ENCODE results near the gene OSTN. TPM values are rescaled to one million over a fixed set of nuclear protein-coding genes. Genes with fewer than 3 reads are reported as not detected.

The OSTN gene, protein sequence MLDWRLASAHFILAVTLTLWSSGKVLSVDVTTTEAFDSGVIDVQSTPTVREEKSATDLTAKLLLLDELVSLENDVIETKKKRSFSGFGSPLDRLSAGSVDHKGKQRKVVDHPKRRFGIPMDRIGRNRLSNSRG
- total RNA-seq = under 1 TPM in 7 of 10 donors, not detected in 3; 0.07 to 0.72 (median 0.32) TPM
- under 1 TPM in 1 of 2 donors, not detected in 1; 0.15 TPM for polyA plus RNA-seq
- long read RNA-seq, donor 1 = 0 reads
- long read RNA-seq, donor 2 = 0 reads
- long read RNA-seq, donor 3 = 0 reads

DNA sequence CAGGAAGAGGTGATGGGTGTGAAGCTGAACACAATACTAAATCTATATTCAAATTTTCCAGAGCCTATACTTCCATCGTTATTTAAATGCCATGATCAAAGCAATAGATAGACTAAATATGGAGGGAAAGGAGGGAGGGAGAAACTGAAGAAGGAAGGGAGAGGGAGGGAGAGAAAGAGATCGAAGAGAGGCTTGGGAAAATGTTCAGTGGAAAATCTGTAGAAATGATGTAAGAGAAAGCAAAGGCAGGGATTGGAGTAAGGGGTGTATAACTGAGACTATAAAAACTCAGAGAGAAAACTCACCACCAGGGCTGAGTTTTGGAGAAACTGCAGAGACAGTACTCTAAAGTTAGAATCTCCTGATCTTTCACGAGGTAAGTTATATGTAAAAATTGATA, at the start of gene OSTN:
Gene OSTN, plus strand, starts transcription at position 310 of the 400 bp plus-strand sequence. CDS start 13,292 bp downstream, outside the sequence.
- intact Hi-C loops (cut with DNase I) = no loop called here
- Histone ChIP-seq H3K4me3 (no peak within 1 kb of the TSS), H3K27ac (no peak within 1 kb of the TSS), H3K9me3 (no peaks in the 10 kb centered on the region), H3K27me3 (peaks cover 0 to 10% (median 0%) of the 10 kb centered on the region in 7 donors), H3K36me3 (no peaks in the 10 kb centered on the region), H3K4me1 (no peaks in the 10 kb centered on the region)
- 39 to 49% methylated on average over 3 of the region's 3 CpGs for WGBS, 2 donors
- TF ChIP-seq, protein P1, sequence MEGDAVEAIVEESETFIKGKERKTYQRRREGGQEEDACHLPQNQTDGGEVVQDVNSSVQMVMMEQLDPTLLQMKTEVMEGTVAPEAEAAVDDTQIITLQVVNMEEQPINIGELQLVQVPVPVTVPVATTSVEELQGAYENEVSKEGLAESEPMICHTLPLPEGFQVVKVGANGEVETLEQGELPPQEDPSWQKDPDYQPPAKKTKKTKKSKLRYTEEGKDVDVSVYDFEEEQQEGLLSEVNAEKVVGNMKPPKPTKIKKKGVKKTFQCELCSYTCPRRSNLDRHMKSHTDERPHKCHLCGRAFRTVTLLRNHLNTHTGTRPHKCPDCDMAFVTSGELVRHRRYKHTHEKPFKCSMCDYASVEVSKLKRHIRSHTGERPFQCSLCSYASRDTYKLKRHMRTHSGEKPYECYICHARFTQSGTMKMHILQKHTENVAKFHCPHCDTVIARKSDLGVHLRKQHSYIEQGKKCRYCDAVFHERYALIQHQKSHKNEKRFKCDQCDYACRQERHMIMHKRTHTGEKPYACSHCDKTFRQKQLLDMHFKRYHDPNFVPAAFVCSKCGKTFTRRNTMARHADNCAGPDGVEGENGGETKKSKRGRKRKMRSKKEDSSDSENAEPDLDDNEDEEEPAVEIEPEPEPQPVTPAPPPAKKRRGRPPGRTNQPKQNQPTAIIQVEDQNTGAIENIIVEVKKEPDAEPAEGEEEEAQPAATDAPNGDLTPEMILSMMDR (IDR thresholded peaks at IDR 0.05) = no peak
- ATAC-seq = no peak
- no peak for DNase-seq

DNA sequence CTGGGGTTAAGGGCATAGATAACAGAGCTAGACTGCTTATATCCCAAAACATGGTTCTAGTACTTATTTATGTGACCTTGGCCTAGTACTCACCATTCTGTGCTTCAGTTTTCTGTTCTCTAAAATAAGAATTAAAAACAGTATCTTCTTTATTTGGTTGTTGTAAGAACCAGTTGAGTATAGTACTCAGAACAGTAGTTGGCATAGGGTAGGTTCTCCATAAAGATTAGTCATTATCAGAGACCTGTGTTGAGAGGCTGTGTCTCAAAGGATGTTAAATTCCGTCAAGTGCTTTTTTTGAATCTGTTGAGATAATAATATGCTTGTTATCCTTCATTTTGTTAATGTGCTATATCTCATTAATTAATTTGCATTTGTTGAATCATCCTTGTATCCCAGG, 47.4 kb upstream of the OSTN start:
- no peaks in the 10 kb centered on the region for H3K27me3 ChIP-seq
- WGBS, 2 donors = 68 to 74% methylated on average over 1 of the region's 1 CpG
- intact Hi-C loops (cut with DNase I) = no loop called here
- ATAC-seq = no peak
- DNase-seq = no peak
- peaks cover 0 to 39% (median 24%) of the 10 kb centered on the region in 11 donors for H3K9me3 ChIP-seq
- H3K4me3 ChIP-seq = no peak overlapping the region
- H3K27ac ChIP-seq = no peak overlapping the region
- H3K4me1 ChIP-seq = no peaks in the 10 kb centered on the region
- TF ChIP-seq, protein P1 (IDR thresholded peaks at IDR 0.05) = no peak
- no peaks in the 10 kb centered on the region for H3K36me3 ChIP-seq

DNA sequence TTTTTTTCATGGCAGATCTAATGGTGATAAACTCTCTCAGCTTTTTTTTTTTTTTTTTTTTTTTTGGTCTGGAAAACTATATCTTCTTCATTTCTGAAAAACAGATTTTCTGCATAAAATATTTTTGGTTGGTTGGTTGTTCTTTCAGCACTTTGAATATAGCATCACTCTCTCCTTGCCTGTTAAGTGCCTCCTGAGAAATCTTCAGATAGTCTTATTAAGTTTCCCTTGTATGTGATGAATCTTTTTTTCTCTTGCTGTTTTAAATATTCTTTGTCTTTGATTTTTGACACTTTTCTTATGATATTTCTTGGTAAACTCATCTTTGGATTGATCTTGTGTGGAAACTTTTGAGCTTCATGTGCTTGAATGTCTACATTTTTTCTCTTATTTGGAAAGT, 44.2 kb upstream of the OSTN start:
- no peaks in the 10 kb centered on the region for H3K27me3 ChIP-seq
- TF ChIP-seq, protein P1 (IDR thresholded peaks at IDR 0.05) = no peak
- intact Hi-C loops (cut with DNase I) = no loop called here
- H3K4me3 ChIP-seq = no peak overlapping the region
- ATAC-seq = no peak
- H3K9me3 ChIP-seq = peaks cover 0 to 44% (median 24%) of the 10 kb centered on the region in 11 donors
- no peak for DNase-seq
- H3K36me3 ChIP-seq = no peaks in the 10 kb centered on the region
- H3K27ac ChIP-seq = no peak overlapping the region
- H3K4me1 ChIP-seq = no peaks in the 10 kb centered on the region

DNA sequence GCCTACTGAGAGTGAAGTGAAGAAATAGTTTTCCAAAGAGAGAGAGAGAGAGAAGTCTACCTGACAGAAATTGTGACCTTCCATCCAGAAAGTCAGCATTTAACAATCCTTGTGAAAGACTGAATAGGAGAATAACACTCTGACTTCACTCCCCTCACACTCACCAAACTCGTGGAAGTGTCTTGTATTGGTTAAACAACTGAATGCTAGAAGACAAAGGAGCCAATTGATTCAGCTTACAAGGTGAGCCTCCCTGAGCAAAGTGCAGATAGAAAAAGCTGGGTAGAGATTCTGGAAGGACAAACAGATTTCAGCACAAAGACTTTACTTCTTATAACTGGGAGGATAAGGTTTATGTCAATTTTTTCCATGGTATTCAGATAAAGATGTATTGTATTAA, 40.8 kb upstream of the OSTN start:
- Histone ChIP-seq H3K36me3 (no peaks in the 10 kb centered on the region), H3K4me3 (no peak overlapping the region), H3K4me1 (no peaks in the 10 kb centered on the region), H3K27ac (no peak overlapping the region), H3K9me3 (peaks cover 0 to 47% (median 24%) of the 10 kb centered on the region in 11 donors), H3K27me3 (no peaks in the 10 kb centered on the region)
- WGBS, 2 donors = 62 to 77% methylated on average over 1 of the region's 1 CpG
- intact Hi-C loops (cut with DNase I) = no loop called here
- no peak for DNase-seq
- TF ChIP-seq, protein P1 (IDR thresholded peaks at IDR 0.05) = no peak
- no peak for ATAC-seq
